NCI-H2107 (cell line): Measurements from ENCODE around the gene ZSCAN1.

Source experiments
- DNase-seq: peaks from one replicate; lab custom pipeline; 2025; lab: John Stamatoyannopoulos, UW

The ZSCAN1 gene

DNA sequence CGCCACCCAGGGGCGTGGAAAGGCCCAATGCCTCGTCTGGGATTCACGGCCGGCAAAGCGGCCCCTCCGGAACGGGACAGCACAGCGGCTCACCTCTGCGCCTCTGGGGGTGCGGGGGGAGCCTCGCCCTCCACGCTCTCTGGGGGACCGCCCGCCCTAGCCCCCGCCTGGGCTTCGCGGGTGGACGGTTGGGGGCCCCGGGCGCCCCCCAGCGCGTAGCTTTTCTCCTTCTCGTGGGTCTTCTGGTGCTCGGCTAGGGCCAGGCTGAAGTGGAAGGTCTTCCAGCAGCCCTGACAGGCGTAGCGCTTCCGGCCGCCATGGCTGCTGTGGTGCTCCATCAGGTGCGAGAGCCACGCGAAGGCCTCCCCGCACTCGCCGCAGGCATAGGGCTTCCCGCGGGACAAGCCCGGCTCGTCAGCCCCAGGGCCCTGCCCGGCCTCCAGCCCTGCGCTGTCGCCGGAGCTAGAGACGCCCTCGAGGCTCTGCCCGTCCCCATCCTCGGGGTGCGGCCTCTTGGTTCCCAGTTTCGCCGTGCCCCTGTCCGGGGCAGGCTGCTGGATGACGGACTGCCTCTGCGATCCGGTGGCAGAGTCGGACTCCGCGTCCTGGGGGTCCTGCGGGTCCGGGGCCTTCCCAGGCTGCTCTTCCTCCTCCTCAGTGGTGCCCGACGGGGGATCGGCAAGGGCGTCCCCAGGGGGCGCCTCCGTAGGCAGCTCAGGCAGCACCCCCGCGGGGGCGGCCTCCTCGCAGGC is 50.9 kb downstream of the ZSCAN1 start:
- DNase-seq = no peak

DNA sequence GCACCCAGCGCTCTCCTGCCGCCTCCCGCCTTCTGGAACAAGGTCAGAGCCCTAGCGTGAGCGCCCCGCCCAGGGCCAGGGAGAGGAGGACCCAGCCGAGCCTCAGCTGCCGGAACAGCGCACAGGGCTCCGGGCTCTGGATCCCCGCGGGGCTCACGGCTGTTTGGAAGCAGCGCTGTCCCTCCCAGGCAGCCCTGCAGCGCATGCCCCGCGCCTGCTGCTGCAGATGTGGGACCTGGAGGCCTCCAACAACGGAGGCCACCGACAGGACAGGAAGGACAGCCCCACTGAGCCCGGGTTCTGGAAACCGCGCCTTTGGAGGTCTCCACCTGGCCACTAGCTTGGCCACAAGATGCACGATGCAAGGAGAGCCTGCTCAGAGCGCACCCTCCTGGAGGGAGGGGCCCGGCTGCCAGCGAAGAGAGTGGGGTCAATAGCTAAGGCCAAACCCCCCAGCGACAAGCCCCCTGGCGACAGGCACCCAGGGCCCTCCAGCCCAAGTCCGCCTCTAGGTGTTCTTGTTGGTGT is 51.6 kb downstream of the ZSCAN1 start:
- DNase-seq = no peak

DNA sequence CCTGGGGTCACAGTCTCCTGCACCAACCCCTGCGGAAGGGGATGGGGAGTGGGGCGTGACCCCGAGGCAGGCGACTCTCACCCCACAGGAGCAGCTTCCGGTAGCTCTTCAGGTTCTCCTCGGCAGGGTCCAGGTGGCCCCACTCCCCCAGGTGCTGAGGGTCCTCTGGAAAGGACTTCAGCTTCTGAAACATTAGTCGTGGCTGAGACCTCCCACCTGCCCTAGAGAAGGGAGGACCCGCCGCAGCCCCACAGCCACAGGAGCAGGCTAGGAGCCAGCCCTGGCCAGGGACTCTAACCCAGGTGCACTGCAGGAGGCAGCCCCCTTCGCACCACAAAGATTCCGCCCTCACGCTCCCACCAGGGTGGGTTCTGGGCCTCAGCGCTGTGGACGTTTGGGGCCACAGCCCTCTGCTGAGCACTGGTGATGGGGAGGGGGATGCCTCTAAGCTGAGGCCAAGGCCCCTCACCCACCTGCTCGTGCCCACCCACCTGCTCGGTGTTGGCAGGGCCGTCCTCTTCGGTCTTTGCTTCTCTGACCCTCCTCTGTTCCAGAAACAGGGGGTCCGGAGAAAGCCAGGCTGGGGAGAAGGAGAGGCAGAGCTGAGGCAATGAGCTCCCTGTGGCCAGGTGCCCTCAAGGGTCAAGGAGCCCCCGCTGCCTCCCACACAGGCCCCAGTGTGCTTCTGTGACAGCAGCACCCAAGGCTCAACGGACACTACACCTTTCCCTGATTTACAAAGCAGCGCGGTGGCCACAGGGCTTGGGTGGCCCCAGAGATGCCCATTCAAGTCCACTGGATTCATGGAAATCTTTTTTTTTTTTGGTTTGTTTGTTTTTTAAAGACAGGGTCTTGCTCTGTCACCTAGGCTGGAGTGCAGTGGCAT is 53.2 kb downstream of the ZSCAN1 start:
- DNase-seq = no peak

DNA sequence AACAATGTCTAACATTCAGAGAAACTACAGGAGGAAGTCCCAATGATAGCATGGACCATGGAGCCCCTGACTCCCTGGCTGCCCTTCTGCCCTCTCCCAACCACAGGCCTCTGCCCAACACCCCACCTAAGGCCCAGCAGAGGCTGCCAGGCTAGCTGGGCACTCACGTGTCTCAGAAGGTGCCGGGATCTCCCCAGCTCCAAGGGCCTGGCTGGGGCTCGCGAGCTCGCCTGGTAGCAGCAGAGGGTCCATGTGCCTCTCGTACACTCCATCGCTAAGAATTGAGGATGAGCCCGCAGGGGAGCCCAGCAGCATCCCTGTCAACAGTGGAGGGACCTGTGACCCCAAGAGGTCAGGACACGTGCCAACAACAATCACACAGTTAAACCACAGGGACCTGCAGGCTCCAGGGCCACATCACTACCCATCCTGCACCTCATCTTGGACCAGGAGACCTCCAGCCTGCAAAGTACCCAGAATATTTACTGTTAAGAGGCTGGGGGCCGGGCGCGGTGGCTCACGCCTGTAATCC is 54.8 kb downstream of the ZSCAN1 start:
- DNase-seq = no peak

DNA sequence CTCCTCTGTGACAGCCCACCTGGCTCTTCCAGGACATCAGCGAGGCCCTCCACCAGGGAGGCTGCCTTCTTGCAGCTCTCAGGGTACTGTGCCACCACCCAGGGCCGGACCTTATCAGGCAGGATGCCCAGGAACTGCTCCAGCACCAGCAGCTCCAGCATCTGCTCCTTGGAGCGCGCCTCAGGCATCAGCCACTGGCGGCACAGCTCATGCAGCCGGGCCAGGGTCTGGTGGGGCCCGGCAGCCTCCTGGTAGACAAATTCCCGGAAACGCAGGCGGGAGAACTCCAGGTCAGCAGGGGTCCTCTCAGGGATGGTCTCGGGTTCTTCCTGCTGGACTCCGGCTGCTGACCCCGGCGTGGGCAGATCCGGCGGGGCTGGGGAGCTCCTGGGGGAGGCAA is 56.0 kb downstream of the ZSCAN1 start:
- DNase-seq = no peak

DNA sequence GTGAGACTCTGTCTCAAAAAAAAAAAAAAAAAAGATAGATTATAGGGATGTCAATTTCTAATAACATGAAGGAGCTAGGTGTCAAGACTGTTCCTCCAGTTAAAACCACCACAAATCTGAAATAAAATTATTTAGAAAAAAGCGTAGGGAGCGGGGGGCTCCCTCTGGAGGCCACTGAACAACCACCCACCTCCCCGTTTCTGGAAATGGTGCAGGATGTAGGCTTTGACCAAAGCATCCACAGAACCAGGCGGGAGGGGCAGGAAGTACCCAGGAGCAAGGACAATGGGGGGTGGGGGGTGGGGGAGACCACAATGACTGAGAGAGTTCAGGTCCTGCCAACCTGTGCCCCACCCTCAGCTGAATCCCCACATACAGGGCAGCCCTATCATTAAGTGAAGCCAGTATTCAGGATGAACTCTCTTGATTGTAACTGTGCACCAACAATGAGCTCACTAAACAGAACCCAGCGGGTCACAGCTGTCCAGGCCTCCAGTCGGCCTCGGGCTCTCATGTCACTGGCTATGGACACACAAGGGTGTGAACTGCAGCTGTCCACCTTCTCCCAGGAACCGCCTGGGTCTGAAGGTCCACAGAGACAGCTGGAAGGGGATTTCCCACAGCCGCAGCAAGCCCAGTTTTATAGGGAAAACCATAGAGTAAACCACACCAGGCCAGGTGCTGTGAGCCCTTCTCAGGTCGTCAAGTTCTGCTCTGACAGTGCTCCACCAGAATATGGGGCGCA is 57.6 kb downstream of the ZSCAN1 start:
- DNase-seq = no peak

DNA sequence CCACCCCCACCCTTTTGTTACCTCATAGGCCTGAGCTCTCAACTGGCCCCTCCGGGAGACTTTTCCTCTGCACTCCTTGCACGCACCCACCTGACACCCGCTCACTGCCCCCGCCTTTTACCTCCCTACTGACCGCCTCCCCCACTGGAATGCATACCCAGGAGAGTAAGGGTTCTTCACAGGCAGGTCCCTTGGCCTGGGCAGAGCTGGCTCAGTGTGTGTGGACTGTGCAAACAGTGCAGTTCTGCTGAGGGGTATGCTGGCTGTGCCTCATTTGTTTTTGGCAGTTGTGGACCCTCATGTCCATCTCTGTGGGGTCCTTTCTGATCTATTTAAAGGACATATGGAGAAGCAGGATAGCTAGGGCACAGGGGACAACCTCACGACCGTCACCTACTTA is 59.2 kb downstream of the ZSCAN1 start:
- DNase-seq = no peak

DNA sequence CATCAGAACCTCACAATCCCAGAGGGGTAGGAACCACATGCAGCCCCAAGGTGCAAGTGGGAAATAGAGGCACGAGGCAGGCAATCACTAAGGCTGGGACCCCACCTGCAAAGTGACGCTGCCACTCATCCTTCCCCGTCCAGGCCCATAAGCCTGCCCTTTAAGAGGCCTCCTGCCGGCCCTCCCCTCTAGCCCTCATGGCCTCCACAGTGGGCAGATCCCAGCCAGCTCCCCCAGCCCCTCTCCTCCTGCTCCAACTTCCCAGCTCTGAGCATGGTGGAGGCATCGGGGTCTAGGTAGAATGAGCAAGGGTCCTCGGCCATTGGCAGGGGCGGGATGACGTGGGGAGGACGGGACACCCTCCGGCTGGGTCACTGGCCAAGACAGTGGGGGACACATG is 61.5 kb downstream of the ZSCAN1 start:
- DNase-seq = no peak

DNA sequence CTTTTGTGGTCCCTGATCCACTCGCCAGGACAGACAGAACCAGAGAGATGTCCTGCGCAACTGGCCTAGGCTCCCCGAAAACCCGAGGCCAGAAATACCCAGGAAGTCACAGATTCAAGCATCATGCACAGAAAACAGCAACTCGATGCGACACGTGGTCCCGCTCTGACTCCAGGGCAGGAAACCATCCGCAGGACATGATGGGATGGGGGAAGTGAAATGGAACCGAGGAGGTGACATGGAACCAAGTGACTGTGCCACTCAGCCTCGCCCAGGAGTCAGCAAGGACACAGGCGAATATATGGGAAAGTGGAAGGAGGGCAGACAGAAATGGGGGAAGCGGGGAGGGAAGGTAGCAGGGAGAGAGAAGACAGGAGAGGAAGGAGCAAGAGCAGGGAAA is 63.1 kb downstream of the ZSCAN1 start:
- no peak for DNase-seq

DNA sequence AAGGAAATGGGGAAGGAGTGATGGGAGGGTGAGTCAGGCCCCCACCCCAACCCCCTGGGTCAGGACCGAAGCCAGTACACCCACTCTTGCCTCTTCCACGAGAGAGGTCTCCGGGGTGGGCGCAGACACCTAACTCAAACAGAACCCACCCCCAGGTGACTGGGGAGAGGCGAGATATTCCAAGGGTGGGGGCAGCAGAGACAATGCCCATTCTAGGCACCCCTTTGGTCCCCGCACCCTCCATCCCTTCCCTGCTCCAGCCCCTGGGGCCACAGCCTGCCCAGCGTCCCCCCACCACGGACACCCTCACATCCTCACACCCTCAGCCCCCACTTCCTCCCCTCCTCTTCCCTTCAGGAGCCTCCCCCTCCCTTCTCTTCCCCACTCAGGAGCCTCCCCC is 63.5 kb downstream of the ZSCAN1 start:
- no peak for DNase-seq

DNA sequence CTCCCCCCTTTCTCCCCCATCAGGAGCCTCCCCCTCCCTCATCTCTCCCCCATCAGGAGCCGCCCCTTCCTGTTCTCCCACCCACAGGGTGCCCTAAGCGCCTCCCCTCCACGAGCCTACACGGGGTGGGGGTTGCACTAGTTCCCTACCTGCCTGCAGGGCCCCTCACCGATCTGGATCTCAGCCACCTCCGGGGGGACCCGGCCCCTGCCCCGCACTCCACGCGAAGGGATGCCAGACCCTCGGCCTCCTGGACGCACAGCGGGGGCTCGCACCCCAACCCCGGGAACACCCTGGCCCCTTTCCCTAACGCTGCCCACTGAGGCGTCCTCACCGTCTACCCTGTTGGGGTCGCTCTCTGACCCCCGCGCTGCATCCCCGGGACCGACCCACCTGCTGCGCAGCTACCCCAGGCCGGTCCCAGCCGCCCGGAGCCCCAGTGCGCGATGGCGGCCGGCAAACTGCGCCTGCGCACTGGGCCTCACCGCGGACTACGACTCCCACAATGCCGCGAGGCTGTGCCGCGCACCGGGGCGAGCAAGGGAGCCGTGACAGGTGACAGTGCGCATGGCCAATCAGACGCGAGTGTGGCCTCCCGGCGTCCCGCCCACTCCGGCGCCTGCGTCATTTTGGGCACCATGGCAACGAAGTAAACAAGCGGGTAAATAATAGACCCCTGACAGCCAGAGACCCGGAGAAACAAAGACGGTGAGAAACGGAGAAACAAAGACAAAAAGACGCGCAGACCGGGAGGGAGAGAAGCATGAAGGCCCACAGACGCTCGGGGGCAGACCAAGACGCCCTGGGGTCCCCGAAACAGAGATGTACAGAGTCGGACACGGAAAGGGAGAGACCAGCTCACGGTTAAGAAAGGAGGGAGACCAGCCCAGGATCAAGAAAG is 64.2 kb downstream of the ZSCAN1 start, which contains the start of gene ZSCAN18:
Gene ZSCAN18, minus strand, starts transcription at position 451 of the 901 bp plus-strand sequence. CDS start 7,964 bp downstream, outside the sequence.
- DNase-seq = peak; percentile 87

DNA sequence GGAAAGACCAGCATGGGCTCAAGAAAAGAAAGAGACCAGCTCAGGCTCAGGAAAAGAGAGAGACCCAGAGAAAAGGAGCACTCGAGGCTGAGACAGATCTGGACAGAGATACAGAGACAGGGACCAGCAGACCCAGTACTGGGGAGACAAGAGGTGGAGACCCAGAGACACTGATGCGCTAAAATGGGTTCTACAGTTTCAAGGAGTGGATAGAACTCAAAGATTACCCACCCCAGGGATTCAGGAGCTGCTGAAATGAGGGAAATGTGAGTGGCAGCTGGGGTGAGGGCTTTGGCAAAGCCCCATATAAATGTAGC is 64.8 kb downstream of the ZSCAN1 start:
- DNase-seq = no peak
